Left colon (tissue), 2 donors: ENCODE results near the gene IDH3A. TPM values are rescaled to one million over a fixed set of nuclear protein-coding genes. Genes with fewer than 3 reads are reported as not detected.

Experiments
- ATAC-seq: fragments of 200-7000 bp; cut with Tn5 transposase; one replicate; pipeline ENCODE4 v1.9.1; 2020; ENCODE audit warnings: mild to moderate bottlenecking, moderate library complexity
- DNase-seq, 2 donors: peaks; one replicate each; pipeline ENCODE4 v3.0.0-alpha.2; 2020
- intact Hi-C, 2 donors: fragments of 100-400 bp; cut with DNase I in 1 of 2; cut with micrococcal nuclease in 1 of 2; formaldehyde crosslinking; loops; one replicate each; pipeline versions ENCODE4 v1.11.2 to v1.14.0; 2022; cut with DNase I, micrococcal nuclease
- total RNA-seq, 2 donors: library from RNA; stranded (reverse); fragmentation: NEBNext Ultra II Directional; extraction: Animal tissue kit (Norgen Biotek cat#: 25700); gene quantifications; one replicate each; pipeline ENCODE4 v1.2.1, GENCODE V29; 2021
- donor health status: DM: no; HTN: no; CAD: no.
- donor health status: DM: yes; HTN: yes; CAD: no.

IDH3A gene
- total RNA-seq, 2 donors from 2014 or later, result 176 to 247 TPM

- no peak for ATAC-seq
- intact Hi-C loops, result loop anchor here (10.0 kb wide), 2 partner anchors 68 to 78 kb away; no protein-coding TSS in a partner anchor
- DNase-seq, result no peak
Observed at GRCh38 chr15:78192826-78193594, 43.8 kb downstream of the IDH3A start.

DNA sequence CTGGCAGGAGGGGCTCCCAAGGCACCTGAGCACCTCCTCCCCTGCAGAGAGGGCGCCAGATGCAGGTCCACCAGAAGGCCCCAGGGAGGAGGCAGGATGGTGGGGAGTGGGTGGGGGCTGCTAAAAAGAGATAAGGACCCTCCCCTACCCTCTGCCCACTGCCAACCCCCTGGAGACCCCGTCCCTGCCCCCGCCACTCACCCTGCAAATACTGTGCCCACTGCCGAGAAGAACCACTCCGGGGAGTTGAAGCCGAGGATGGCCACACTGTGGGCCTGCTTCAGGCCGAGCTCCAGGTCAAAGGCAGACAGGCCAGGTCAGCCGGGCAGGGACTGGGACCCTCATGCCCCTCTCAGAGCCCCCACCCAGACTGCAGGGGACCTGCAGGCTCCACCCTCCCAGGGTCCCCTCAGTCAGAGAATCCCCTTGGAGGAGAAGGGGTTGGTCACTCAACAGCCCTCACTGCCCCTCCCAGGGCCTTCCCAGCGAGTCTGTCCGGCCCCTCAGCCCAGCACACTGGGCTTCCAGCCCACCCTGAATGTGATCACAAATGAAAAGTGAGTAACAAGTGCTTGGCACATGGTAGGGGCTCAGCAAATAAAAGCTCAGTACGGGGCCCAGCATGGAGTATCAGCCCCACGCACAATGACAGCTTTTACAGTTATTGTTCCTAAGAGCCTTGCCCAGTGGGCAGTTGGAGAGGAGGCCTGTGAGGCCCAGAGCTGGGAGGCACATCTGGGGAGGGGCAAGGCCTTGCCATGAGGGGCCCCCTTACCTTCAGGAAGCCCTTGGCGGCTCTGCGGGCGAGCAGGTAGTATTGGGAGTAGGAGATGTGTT, 44.8 kb downstream of the IDH3A start:
- DNase-seq (no peak), ATAC-seq (no peak)
- intact Hi-C loops, result loop anchor here (10.0 kb wide), 2 partner anchors 69 to 79 kb away; no protein-coding TSS in a partner anchor

GRCh38 chr15:78194568-78194925, 45.4 kb downstream of the IDH3A start:
- DNase-seq (no peak), ATAC-seq (no peak)
- intact Hi-C loops, result loop anchor here (10.0 kb wide), 2 partner anchors 70 to 80 kb away; no protein-coding TSS in a partner anchor

DNA sequence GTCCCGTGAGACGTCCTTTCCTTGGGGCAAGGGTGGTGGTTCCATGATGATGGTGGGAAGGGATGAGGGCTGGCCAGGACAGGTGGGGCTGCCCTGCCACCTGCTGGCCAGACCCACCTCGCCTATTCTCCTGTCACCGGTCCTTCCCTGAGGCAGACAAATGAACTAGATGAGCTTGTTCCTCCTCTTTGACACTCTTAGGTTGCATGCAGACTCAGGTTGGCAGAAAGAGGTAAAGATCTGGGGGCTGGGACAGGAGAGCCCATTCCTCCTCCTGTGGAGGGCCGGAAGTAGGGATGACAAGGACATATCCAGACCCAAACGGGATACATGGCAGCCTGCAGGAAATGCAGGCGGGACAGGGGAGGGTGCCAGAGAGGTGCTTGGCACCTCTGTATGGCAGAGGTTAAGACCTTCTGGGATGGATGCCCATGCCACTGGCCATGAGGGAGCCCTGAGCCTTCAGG, 46.6 kb downstream of the IDH3A start:
- ATAC-seq (peak; percentile 96), DNase-seq (peak; percentile 25 to 52)
- intact Hi-C loops, result loop anchor here (10.0 kb wide), 2 partner anchors 71 to 81 kb away; no protein-coding TSS in a partner anchor

GRCh38 chr15:78197632-78198031, 48.5 kb downstream of the IDH3A start:
- no peak for ATAC-seq
- intact Hi-C loops, result loop anchor here (10.0 kb wide), 2 partner anchors 73 to 83 kb away; no protein-coding TSS in a partner anchor

GRCh38 chr15:78200276-78200930, 51.2 kb downstream of the IDH3A start:
- ATAC-seq (no peak), DNase-seq (no peak)
- intact Hi-C loops, result no loop called here

More at GRCh38 chr15:78197632-78198031, 48.5 kb downstream of the IDH3A start:
- no peak for DNase-seq

GRCh38 chr15:78201281-78202190, 52.4 kb downstream of the IDH3A start:
- DNase-seq (no peak), ATAC-seq (no peak)
- intact Hi-C loops, result no loop called here

GRCh38 chr15:78203346-78204225, 54.4 kb downstream of the IDH3A start:
- ATAC-seq, result no peak
- DNase-seq, result no peak
- intact Hi-C loops, result no loop called here

- ATAC-seq (no peak), DNase-seq (no peak)
- intact Hi-C loops, result no loop called here
Observed at GRCh38 chr15:78204351-78205309, 55.5 kb downstream of the IDH3A start.

- no peak for ATAC-seq
- intact Hi-C loops, result no loop called here
- DNase-seq, result no peak
Observed at GRCh38 chr15:78205337-78205736, 56.2 kb downstream of the IDH3A start.

GRCh38 chr15:78205856-78206255, 56.7 kb downstream of the IDH3A start:
- DNase-seq, result no peak
- ATAC-seq, result no peak
- intact Hi-C loops, result no loop called here

- intact Hi-C loops, result no loop called here
- no peak for DNase-seq
- ATAC-seq, result no peak
Observed at GRCh38 chr15:78206326-78207109, 57.4 kb downstream of the IDH3A start.

GRCh38 chr15:78207110-78207458, 57.9 kb downstream of the IDH3A start:
- DNase-seq (no peak), ATAC-seq (no peak)
- intact Hi-C loops, result no loop called here

GRCh38 chr15:78207641-78208340, 58.6 kb downstream of the IDH3A start:
- no peak for DNase-seq
- intact Hi-C loops, result no loop called here

GRCh38 chr15:78208341-78208844, 59.2 kb downstream of the IDH3A start:
- DNase-seq (no peak), ATAC-seq (no peak)
- intact Hi-C loops, result no loop called here

More at GRCh38 chr15:78207641-78208340, 58.6 kb downstream of the IDH3A start:
- no peak for ATAC-seq
